Measurements from ENCODE around the gene CSAG2. TPM values are rescaled to one million over a fixed set of nuclear protein-coding genes. Genes with fewer than 3 reads are reported as not detected.
"Not testable (repeated sequence)": the region's sequence is repeated elsewhere in the genome, so short reads cannot be mapped to it uniquely, and the experiment has no call there.

CSAG2 gene
- total RNA-seq: not detected

GRCh38 chrX:152709173-152709572 is at the start of gene CSAG2:
Gene CSAG2 (minus strand): TSS chrX:152709273. CDS start chrX:152709112, 161 bp downstream.
- not testable (repeated sequence) for H3K4me1 ChIP-seq (ENCODE audit: insufficient read depth, low read length); H3K9me3 ChIP-seq (ENCODE audit: low read depth, low read length); H3K27me3 ChIP-seq (ENCODE audit: insufficient read depth, low read length); H3K4me3 ChIP-seq (ENCODE audit: low read length)

- H3K4me1 ChIP-seq (ENCODE audit: insufficient read depth, low read length); H3K27me3 ChIP-seq (ENCODE audit: insufficient read depth, low read length); H3K4me3 ChIP-seq (ENCODE audit: low read length): not testable (repeated sequence)
Measured at GRCh38 chrX:152754871-152755270, 45.8 kb upstream of the CSAG2 start.

GRCh38 chrX:152753686-152754650 is 44.9 kb upstream of the CSAG2 start, which contains the start of gene MAGEA2:
Gene MAGEA2 (minus strand): TSS chrX:152753842. CDS start chrX:152751363, 2,479 bp downstream.
- H3K9me3 ChIP-seq (ENCODE audit: low read depth, low read length); H3K27me3 ChIP-seq (ENCODE audit: insufficient read depth, low read length); H3K4me3 ChIP-seq (ENCODE audit: low read length); H3K4me1 ChIP-seq (ENCODE audit: insufficient read depth, low read length): not testable (repeated sequence)

More at GRCh38 chrX:152754871-152755270, 45.8 kb upstream of the CSAG2 start:
- H3K9me3 ChIP-seq (ENCODE audit: low read depth, low read length): not testable (repeated sequence)

GRCh38 chrX:152738560-152738959 is 29.5 kb upstream of the CSAG2 start:
- Histone ChIP-seq H3K4me3 (ENCODE audit: low read length) (no peak overlapping the region), H3K4me1 (ENCODE audit: insufficient read depth, low read length) (no peaks in the 10 kb centered on the region), H3K27me3 (ENCODE audit: insufficient read depth, low read length) (no peaks in the 10 kb centered on the region), H3K9me3 (ENCODE audit: low read depth, low read length) (no peaks in the 10 kb centered on the region)

- not testable (repeated sequence) for H3K27me3 ChIP-seq (ENCODE audit: insufficient read depth, low read length); H3K4me1 ChIP-seq (ENCODE audit: insufficient read depth, low read length); H3K9me3 ChIP-seq (ENCODE audit: low read depth, low read length); H3K4me3 ChIP-seq (ENCODE audit: low read length)
Measured at GRCh38 chrX:152736528-152736927, 27.5 kb upstream of the CSAG2 start.

GRCh38 chrX:152735860-152736511 is 26.9 kb upstream of the CSAG2 start:
- no peaks in the 10 kb centered on the region for H3K4me1 ChIP-seq (ENCODE audit: insufficient read depth, low read length)
- H3K27me3 ChIP-seq (ENCODE audit: insufficient read depth, low read length): no peaks in the 10 kb centered on the region
- no peaks in the 10 kb centered on the region for H3K9me3 ChIP-seq (ENCODE audit: low read depth, low read length)
- no peak overlapping the region for H3K4me3 ChIP-seq (ENCODE audit: low read length)

- Histone ChIP-seq H3K9me3 (ENCODE audit: low read depth, low read length) (no peaks in the 10 kb centered on the region), H3K4me3 (ENCODE audit: low read length) (no peak overlapping the region), H3K4me1 (ENCODE audit: insufficient read depth, low read length) (no peaks in the 10 kb centered on the region), H3K27me3 (ENCODE audit: insufficient read depth, low read length) (no peaks in the 10 kb centered on the region)
Measured at GRCh38 chrX:152735101-152735500, 26.0 kb upstream of the CSAG2 start.

GRCh38 chrX:152734143-152734858 is 25.2 kb upstream of the CSAG2 start:
- H3K4me3 ChIP-seq (ENCODE audit: low read length); H3K9me3 ChIP-seq (ENCODE audit: low read depth, low read length); H3K27me3 ChIP-seq (ENCODE audit: insufficient read depth, low read length); H3K4me1 ChIP-seq (ENCODE audit: insufficient read depth, low read length): not testable (repeated sequence)

GRCh38 chrX:152733261-152733975 is 24.3 kb upstream of the CSAG2 start, which contains the start of the genes CSAG1 and MAGEA12:
Gene CSAG1 (minus strand): TSS chrX:152733721. CDS start chrX:152732460, 1,261 bp downstream.
Gene MAGEA12 (plus strand): TSS chrX:152733757. CDS start chrX:152736162, 2,405 bp downstream.
- Histone ChIP-seq H3K9me3 (ENCODE audit: low read depth, low read length) (no peaks in the 10 kb centered on the region), H3K27me3 (ENCODE audit: insufficient read depth, low read length) (no peaks in the 10 kb centered on the region), H3K4me1 (ENCODE audit: insufficient read depth, low read length) (no peaks in the 10 kb centered on the region), H3K4me3 (ENCODE audit: low read length) (no peak within 1 kb of the TSS)

GRCh38 chrX:152725409-152725808 is 16.3 kb upstream of the CSAG2 start:
- Histone ChIP-seq H3K4me1 (ENCODE audit: insufficient read depth, low read length) (no peaks in the 10 kb centered on the region), H3K27me3 (ENCODE audit: insufficient read depth, low read length) (no peaks in the 10 kb centered on the region), H3K9me3 (ENCODE audit: low read depth, low read length) (no peaks in the 10 kb centered on the region), H3K4me3 (ENCODE audit: low read length) (no peak overlapping the region)

GRCh38 chrX:152713815-152714787 is 5.0 kb upstream of the CSAG2 start, which contains the start of gene MAGEA2B:
Gene MAGEA2B (plus strand): TSS chrX:152714628. CDS start chrX:152717107, 2,479 bp downstream.
- not testable (repeated sequence) for H3K4me1 ChIP-seq (ENCODE audit: insufficient read depth, low read length); H3K9me3 ChIP-seq (ENCODE audit: low read depth, low read length); H3K27me3 ChIP-seq (ENCODE audit: insufficient read depth, low read length); H3K4me3 ChIP-seq (ENCODE audit: low read length)

- not testable (repeated sequence) for H3K4me1 ChIP-seq (ENCODE audit: insufficient read depth, low read length); H3K9me3 ChIP-seq (ENCODE audit: low read depth, low read length); H3K4me3 ChIP-seq (ENCODE audit: low read length)
Measured at GRCh38 chrX:152713195-152713594, 4.1 kb upstream of the CSAG2 start.

GRCh38 chrX:152706500-152706899 is 2.6 kb downstream of the CSAG2 start:
- H3K27me3 ChIP-seq (ENCODE audit: insufficient read depth, low read length); H3K9me3 ChIP-seq (ENCODE audit: low read depth, low read length); H3K4me1 ChIP-seq (ENCODE audit: insufficient read depth, low read length); H3K4me3 ChIP-seq (ENCODE audit: low read length): not testable (repeated sequence)

More at GRCh38 chrX:152713195-152713594, 4.1 kb upstream of the CSAG2 start:
- not testable (repeated sequence) for H3K27me3 ChIP-seq (ENCODE audit: insufficient read depth, low read length)

Measured in mononuclear cell (primary cell).